ENCODE measurements around the gene PMM2. TPM values are rescaled to one million over a fixed set of nuclear protein-coding genes. Genes with fewer than 3 reads are reported as not detected.

Gene PMM2
- total RNA-seq, 1 experiment from 2014 or later, result 58.4 TPM

DNA sequence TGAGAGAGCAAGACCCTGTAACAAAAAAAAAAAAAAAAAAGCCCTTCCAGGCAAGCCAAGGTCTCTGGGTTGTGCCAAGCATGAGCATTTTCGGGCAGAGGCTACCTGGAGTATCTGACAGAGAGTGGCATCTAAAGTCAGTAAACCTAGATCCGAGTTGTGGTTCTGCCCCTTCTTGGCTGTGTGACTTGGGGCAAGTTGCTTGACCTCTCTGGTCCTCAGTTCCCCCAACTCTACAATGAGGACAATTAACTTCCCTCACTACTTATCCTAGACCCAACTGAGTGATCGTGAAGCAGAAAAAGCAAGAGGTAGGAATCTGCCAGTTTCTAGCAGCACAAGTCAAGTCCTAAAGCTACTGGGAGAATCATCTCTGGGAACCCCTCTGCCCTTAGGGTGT is 34.6 kb upstream of the PMM2 start:
- Histone ChIP-seq H3K9me3 (ENCODE audit: control insufficient read depth, insufficient read depth, low read depth, low read length) (no peaks in the 10 kb centered on the region), H3K36me3 (ENCODE audit: control insufficient read depth, insufficient read depth, low read length) (no peaks in the 10 kb centered on the region), H3K27me3 (ENCODE audit: control insufficient read depth, insufficient read depth, low read length) (no peaks in the 10 kb centered on the region), H3K27ac (ENCODE audit: low read length) (no peak overlapping the region), H3K4me1 (ENCODE audit: control insufficient read depth, insufficient read depth, low read length) (no peaks in the 10 kb centered on the region), H3K4me3 (ENCODE audit: low read depth in 2 of 2, low read length in 2 of 2) (no peak overlapping the region)
- no peak for ATAC-seq
- BruUV-seq (replicated peaks), result no TSS peak
- TF ChIP-seq SIN3A (IDR thresholded peaks at IDR 0.05; ENCODE audit: borderline replicate concordance, insufficient read depth, low read depth, low read length) (no peak), TCF7L2 (IDR thresholded peaks at IDR 0.05; ENCODE audit: low read depth, low read length) (no peak), POLR2AphosphoS5 (IDR thresholded peaks at IDR 0.05; ENCODE audit: low read depth, low read length) (no peak)
- TF ChIP-seq, protein P1, sequence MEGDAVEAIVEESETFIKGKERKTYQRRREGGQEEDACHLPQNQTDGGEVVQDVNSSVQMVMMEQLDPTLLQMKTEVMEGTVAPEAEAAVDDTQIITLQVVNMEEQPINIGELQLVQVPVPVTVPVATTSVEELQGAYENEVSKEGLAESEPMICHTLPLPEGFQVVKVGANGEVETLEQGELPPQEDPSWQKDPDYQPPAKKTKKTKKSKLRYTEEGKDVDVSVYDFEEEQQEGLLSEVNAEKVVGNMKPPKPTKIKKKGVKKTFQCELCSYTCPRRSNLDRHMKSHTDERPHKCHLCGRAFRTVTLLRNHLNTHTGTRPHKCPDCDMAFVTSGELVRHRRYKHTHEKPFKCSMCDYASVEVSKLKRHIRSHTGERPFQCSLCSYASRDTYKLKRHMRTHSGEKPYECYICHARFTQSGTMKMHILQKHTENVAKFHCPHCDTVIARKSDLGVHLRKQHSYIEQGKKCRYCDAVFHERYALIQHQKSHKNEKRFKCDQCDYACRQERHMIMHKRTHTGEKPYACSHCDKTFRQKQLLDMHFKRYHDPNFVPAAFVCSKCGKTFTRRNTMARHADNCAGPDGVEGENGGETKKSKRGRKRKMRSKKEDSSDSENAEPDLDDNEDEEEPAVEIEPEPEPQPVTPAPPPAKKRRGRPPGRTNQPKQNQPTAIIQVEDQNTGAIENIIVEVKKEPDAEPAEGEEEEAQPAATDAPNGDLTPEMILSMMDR (IDR thresholded peaks at IDR 0.05), result no peak
- TF ChIP-seq, protein P2, sequence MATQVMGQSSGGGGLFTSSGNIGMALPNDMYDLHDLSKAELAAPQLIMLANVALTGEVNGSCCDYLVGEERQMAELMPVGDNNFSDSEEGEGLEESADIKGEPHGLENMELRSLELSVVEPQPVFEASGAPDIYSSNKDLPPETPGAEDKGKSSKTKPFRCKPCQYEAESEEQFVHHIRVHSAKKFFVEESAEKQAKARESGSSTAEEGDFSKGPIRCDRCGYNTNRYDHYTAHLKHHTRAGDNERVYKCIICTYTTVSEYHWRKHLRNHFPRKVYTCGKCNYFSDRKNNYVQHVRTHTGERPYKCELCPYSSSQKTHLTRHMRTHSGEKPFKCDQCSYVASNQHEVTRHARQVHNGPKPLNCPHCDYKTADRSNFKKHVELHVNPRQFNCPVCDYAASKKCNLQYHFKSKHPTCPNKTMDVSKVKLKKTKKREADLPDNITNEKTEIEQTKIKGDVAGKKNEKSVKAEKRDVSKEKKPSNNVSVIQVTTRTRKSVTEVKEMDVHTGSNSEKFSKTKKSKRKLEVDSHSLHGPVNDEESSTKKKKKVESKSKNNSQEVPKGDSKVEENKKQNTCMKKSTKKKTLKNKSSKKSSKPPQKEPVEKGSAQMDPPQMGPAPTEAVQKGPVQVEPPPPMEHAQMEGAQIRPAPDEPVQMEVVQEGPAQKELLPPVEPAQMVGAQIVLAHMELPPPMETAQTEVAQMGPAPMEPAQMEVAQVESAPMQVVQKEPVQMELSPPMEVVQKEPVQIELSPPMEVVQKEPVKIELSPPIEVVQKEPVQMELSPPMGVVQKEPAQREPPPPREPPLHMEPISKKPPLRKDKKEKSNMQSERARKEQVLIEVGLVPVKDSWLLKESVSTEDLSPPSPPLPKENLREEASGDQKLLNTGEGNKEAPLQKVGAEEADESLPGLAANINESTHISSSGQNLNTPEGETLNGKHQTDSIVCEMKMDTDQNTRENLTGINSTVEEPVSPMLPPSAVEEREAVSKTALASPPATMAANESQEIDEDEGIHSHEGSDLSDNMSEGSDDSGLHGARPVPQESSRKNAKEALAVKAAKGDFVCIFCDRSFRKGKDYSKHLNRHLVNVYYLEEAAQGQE (IDR thresholded peaks at IDR 0.05; ENCODE audit: insufficient read depth in 1 of 2, low read depth in 2 of 2, low read length in 1 of 2), result no peak
- ChIA-PET CTCF (no interaction called here), POLR2A (no interaction called here)
- intact Hi-C loops (cut with micrococcal nuclease; ENCODE audit: unreplicated experiment) (no loop called here), in situ Hi-C loops (cut with HindIII; ENCODE audit: low pct_unique_long_range_greater_than_20kb, low sequenced_read_pairs) (no loop called here)
- no peak for DNase-seq (ENCODE audit: low read depth, low spot score)

DNA sequence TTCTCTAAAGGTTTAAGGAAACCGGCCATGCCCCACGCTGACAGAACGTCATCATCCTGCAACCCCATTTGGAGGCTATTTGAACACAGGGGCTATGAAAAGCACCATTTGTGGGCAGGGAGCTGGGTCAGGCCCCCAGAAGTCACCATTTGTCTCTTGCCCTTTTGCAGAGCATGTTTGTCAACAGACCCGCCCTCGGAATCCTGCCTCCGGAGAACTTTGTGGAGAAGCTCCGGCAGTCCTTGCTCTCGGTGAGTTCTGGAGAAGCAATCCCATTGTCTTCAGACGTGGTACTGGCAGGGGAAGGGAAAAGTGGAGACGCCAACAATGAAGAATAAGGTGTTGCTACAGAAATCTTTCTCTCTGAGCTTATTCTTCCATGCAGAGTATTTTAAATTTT is 33.7 kb upstream of the PMM2 start:
- H3K4me3 ChIP-seq (ENCODE audit: low read depth in 2 of 2, low read length in 2 of 2), result no peak overlapping the region
- POLR2A ChIA-PET, result no interaction called here
- in situ Hi-C loops (cut with HindIII; ENCODE audit: low pct_unique_long_range_greater_than_20kb, low sequenced_read_pairs), result no loop called here

More for the DNA sequence above, 33.7 kb upstream of the PMM2 start:
- Histone ChIP-seq H3K27me3 (ENCODE audit: control insufficient read depth, insufficient read depth, low read length) (no peaks in the 10 kb centered on the region), H3K27ac (ENCODE audit: low read length) (no peak overlapping the region), H3K36me3 (ENCODE audit: control insufficient read depth, insufficient read depth, low read length) (no peaks in the 10 kb centered on the region), H3K4me1 (ENCODE audit: control insufficient read depth, insufficient read depth, low read length) (no peaks in the 10 kb centered on the region), H3K9me3 (ENCODE audit: control insufficient read depth, insufficient read depth, low read depth, low read length) (no peaks in the 10 kb centered on the region)
- no peak for ATAC-seq
- BruUV-seq (replicated peaks), result no TSS peak
- intact Hi-C loops (cut with micrococcal nuclease; ENCODE audit: unreplicated experiment), result no loop called here
- DNase-seq (ENCODE audit: low read depth, low spot score), result no peak
- TF ChIP-seq, protein P1 (IDR thresholded peaks at IDR 0.05), result no peak
- TF ChIP-seq POLR2AphosphoS5 (IDR thresholded peaks at IDR 0.05; ENCODE audit: low read depth, low read length) (no peak), SIN3A (IDR thresholded peaks at IDR 0.05; ENCODE audit: borderline replicate concordance, insufficient read depth, low read depth, low read length) (no peak), TCF7L2 (IDR thresholded peaks at IDR 0.05; ENCODE audit: low read depth, low read length) (no peak)
- TF ChIP-seq, protein P2 (IDR thresholded peaks at IDR 0.05; ENCODE audit: insufficient read depth in 1 of 2, low read depth in 2 of 2, low read length in 1 of 2), result no peak
- CTCF ChIA-PET, result no interaction called here
